ENCODE measurements around the gene PIN4. TPM values are rescaled to one million over a fixed set of nuclear protein-coding genes. Genes with fewer than 3 reads are reported as not detected.

Gene PIN4
- polyA plus RNA-seq, 1 of the 3 experiments (the other 2 are of a cell fraction) = 29.8 TPM

DNA sequence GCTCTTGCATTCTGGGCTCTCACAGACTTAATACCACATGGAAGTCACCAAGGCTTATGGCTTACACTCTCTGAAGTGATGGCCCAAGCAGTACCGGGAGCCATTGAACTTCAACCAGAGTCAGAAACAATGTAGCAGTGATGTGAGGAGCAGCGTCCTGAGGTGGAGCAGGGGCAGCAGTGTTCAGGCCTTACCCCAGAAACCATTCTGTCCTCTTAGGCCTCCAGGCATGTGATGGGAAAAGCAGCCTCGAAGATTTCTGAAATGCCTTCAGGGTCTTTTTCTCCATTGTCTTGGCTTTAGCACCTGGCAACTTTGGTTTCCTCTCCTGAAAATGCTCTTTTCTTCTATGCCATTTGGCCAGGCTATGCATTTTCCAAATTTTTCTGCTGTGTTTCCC lies 22.8 kb upstream of the PIN4 start:
- H3K36me3 ChIP-seq (replicated peaks in 1 of 2; ENCODE audit: control insufficient read depth in 1 of 2, insufficient read depth in 2 of 2, low read length in 1 of 2) = no peaks in the 10 kb centered on the region
- WGBS (ENCODE audit: low lambda C conversion rate) = 36% methylated on average over 3 of the region's 3 CpGs

DNA sequence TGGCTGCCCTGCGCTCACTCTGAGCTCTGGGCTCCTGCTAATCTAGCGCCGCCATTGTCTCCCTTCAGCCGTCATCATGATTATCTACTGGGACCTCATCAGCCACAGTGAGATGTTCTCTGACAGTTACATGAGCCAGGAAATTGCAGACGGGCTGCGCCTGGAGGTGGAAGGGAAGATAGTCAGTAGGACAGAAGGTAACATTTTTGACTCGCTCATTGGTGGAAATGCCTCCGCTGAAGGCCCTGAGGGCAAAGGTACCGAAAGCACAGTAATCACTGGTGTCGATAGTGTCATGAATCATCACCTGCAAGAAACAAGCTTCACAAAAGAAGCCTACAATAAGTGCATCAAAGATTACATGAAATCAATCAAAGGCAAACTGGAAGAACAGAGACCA lies 21.8 kb upstream of the PIN4 start:
- ChIA-PET POLR2A (no interaction called here), CTCF (no interaction called here)
- 54% methylated on average over 10 of the region's 10 CpGs for WGBS (ENCODE audit: low lambda C conversion rate)
- TF ChIP-seq GABPA (IDR thresholded peaks at IDR 0.05; ENCODE audit: low read depth) (no peak), TCF12 (IDR thresholded peaks at IDR 0.05) (no peak), MEF2A (IDR thresholded peaks at IDR 0.05; ENCODE audit: borderline replicate concordance, low read depth) (no peak), MXI1 (IDR thresholded peaks at IDR 0.05; ENCODE audit: low read depth, low read length) (no peak), TAF1 (IDR thresholded peaks at IDR 0.05; ENCODE audit: borderline replicate concordance, low read depth, low read length) (no peak), SMC3 (IDR thresholded peaks at IDR 0.05; ENCODE audit: low read depth, low read length) (no peak), EP300 (IDR thresholded peaks at IDR 0.05; ENCODE audit: borderline replicate concordance in 1 of 2, low read depth in 1 of 2, low read length in 1 of 2) (no peak), FOXM1 (IDR thresholded peaks at IDR 0.05; ENCODE audit: low read depth) (no peak), FOSL2 (IDR thresholded peaks at IDR 0.05; ENCODE audit: borderline replicate concordance, low read depth) (no peak), RCOR1 (IDR thresholded peaks at IDR 0.05; ENCODE audit: low read length) (no peak), RFX5 (IDR thresholded peaks at IDR 0.05; ENCODE audit: low read length) (no peak)
- TF ChIP-seq, protein P1, sequence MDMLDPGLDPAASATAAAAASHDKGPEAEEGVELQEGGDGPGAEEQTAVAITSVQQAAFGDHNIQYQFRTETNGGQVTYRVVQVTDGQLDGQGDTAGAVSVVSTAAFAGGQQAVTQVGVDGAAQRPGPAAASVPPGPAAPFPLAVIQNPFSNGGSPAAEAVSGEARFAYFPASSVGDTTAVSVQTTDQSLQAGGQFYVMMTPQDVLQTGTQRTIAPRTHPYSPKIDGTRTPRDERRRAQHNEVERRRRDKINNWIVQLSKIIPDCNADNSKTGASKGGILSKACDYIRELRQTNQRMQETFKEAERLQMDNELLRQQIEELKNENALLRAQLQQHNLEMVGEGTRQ (IDR thresholded peaks at IDR 0.05; ENCODE audit: borderline replicate concordance, low read depth, low read length) = no peak
- TF ChIP-seq, protein P2, sequence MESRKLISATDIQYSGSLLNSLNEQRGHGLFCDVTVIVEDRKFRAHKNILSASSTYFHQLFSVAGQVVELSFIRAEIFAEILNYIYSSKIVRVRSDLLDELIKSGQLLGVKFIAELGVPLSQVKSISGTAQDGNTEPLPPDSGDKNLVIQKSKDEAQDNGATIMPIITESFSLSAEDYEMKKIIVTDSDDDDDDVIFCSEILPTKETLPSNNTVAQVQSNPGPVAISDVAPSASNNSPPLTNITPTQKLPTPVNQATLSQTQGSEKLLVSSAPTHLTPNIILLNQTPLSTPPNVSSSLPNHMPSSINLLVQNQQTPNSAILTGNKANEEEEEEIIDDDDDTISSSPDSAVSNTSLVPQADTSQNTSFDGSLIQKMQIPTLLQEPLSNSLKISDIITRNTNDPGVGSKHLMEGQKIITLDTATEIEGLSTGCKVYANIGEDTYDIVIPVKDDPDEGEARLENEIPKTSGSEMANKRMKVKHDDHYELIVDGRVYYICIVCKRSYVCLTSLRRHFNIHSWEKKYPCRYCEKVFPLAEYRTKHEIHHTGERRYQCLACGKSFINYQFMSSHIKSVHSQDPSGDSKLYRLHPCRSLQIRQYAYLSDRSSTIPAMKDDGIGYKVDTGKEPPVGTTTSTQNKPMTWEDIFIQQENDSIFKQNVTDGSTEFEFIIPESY (IDR thresholded peaks at IDR 0.05; ENCODE audit: borderline replicate concordance, low read depth) = no peak
- TF ChIP-seq, protein P3, sequence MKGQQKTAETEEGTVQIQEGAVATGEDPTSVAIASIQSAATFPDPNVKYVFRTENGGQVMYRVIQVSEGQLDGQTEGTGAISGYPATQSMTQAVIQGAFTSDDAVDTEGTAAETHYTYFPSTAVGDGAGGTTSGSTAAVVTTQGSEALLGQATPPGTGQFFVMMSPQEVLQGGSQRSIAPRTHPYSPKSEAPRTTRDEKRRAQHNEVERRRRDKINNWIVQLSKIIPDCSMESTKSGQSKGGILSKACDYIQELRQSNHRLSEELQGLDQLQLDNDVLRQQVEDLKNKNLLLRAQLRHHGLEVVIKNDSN (IDR thresholded peaks at IDR 0.05; ENCODE audit: borderline replicate concordance, low read depth) = no peak
- TF ChIP-seq, protein P4, sequence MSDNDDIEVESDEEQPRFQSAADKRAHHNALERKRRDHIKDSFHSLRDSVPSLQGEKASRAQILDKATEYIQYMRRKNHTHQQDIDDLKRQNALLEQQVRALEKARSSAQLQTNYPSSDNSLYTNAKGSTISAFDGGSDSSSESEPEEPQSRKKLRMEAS (IDR thresholded peaks at IDR 0.05; ENCODE audit: low read depth) = no peak
- H3K27ac ChIP-seq (ENCODE audit: low read depth in 2 of 2, low read length in 1 of 2) = no peak overlapping the region
- no peak for DNase-seq
- H3K4me1 ChIP-seq (ENCODE audit: control insufficient read depth in 1 of 2, insufficient read depth in 2 of 2, low read depth in 1 of 2, low read length in 1 of 2) = no peaks in the 10 kb centered on the region
- H2AFZ ChIP-seq (ENCODE audit: low read depth) = no peak overlapping the region
- no peak overlapping the region for H3K4me3 ChIP-seq (ENCODE audit: low read depth in 2 of 2, low read length in 1 of 2)
- H3K4me2 ChIP-seq = no peak overlapping the region
- H3K79me2 ChIP-seq (ENCODE audit: insufficient read depth) = no peaks in the 10 kb centered on the region
- H3K9me2 ChIP-seq = no peaks in the 10 kb centered on the region
- H3F3A ChIP-seq (replicated peaks; ENCODE audit: insufficient read depth) = no peaks in the 10 kb centered on the region
- no peaks in the 10 kb centered on the region for H4K20me1 ChIP-seq (ENCODE audit: insufficient read depth)
- no peaks in the 10 kb centered on the region for H3K9me3 ChIP-seq
- H3K27me3 ChIP-seq (ENCODE audit: insufficient read depth) = no peaks in the 10 kb centered on the region; the same call in 1 of the 2 replicates
- H3K36me3 ChIP-seq (replicated peaks in 1 of 2; ENCODE audit: control insufficient read depth in 1 of 2, insufficient read depth in 2 of 2, low read length in 1 of 2) = no peaks in the 10 kb centered on the region
- no peak overlapping the region for H3K9ac ChIP-seq

More for the DNA sequence above, 22.8 kb upstream of the PIN4 start:
- Histone ChIP-seq H3K9me3 (no peaks in the 10 kb centered on the region), H3K4me3 (ENCODE audit: low read depth in 2 of 2, low read length in 1 of 2) (no peak overlapping the region), H3K9me2 (no peaks in the 10 kb centered on the region), H3K4me2 (no peak overlapping the region), H4K20me1 (ENCODE audit: insufficient read depth) (no peaks in the 10 kb centered on the region), H3K27ac (ENCODE audit: low read depth in 2 of 2, low read length in 1 of 2) (no peak overlapping the region), H3F3A (replicated peaks; ENCODE audit: insufficient read depth) (no peaks in the 10 kb centered on the region), H2AFZ (ENCODE audit: low read depth) (no peak overlapping the region), H3K79me2 (ENCODE audit: insufficient read depth) (no peaks in the 10 kb centered on the region), H3K9ac (no peak overlapping the region), H3K27me3 (ENCODE audit: insufficient read depth) (no peaks in the 10 kb centered on the region; the same call in 1 of the 2 replicates), H3K4me1 (ENCODE audit: control insufficient read depth in 1 of 2, insufficient read depth in 2 of 2, low read depth in 1 of 2, low read length in 1 of 2) (no peaks in the 10 kb centered on the region)
- no peak for TF ChIP-seq CTCF (IDR thresholded peaks at IDR 0.05)
- TF ChIP-seq, protein P4 (IDR thresholded peaks at IDR 0.05; ENCODE audit: low read depth) = no peak
- TF ChIP-seq TEAD4 (IDR thresholded peaks at IDR 0.05; ENCODE audit: borderline replicate concordance, insufficient read depth) = no peak
- no peak for TF ChIP-seq ELF1 (IDR thresholded peaks at IDR 0.05)
- TF ChIP-seq GABPA (IDR thresholded peaks at IDR 0.05; ENCODE audit: low read depth) = no peak
- DNase-seq = no peak
- CTCF ChIA-PET = no interaction called here
- POLR2A ChIA-PET = no interaction called here
